HG02678 (cell line): Measurements from ENCODE around the gene MYH7B.

Source experiments
- ATAC-seq: cut with Tn5 transposase; IDR thresholded peaks from one replicate; pipeline ENCODE4 v1.9.1; 2021; ENCODE audit warnings: mild to moderate bottlenecking, moderate library complexity; ENCODE audit not compliant: unreplicated experiment

The MYH7B gene

GRCh38 chr20:34990231-34990630 is 34.6 kb downstream of the MYH7B start:
- no peak for ATAC-seq

GRCh38 chr20:34990661-34991214 is 35.1 kb downstream of the MYH7B start:
- ATAC-seq = no peak

- no peak for ATAC-seq
These were observed 37.2 kb downstream of the MYH7B start for GRCh38 chr20:34992751-34993417.

- ATAC-seq = no peak
These were observed 38.4 kb downstream of the MYH7B start for GRCh38 chr20:34993941-34994508.

GRCh38 chr20:34994509-34995131 is 39.0 kb downstream of the MYH7B start:
- no peak for ATAC-seq

GRCh38 chr20:34995192-34995591 is 39.5 kb downstream of the MYH7B start:
- ATAC-seq = no peak

GRCh38 chr20:34995696-34996095 is 40.0 kb downstream of the MYH7B start:
- no peak for ATAC-seq

- ATAC-seq = no peak
These were observed 40.8 kb downstream of the MYH7B start for GRCh38 chr20:34996243-34997028.

- no peak for ATAC-seq
These were observed 41.5 kb downstream of the MYH7B start for GRCh38 chr20:34997131-34997561.

GRCh38 chr20:34997774-34998173 is 42.1 kb downstream of the MYH7B start:
- no peak for ATAC-seq

GRCh38 chr20:34998331-34998950 is 42.8 kb downstream of the MYH7B start:
- ATAC-seq = no peak

- no peak for ATAC-seq
These were observed 43.4 kb downstream of the MYH7B start for GRCh38 chr20:34999021-34999451.

GRCh38 chr20:34999782-35000181 is 44.1 kb downstream of the MYH7B start:
- no peak for ATAC-seq

GRCh38 chr20:35000311-35000921 is 44.7 kb downstream of the MYH7B start:
- no peak for ATAC-seq

- ATAC-seq = no peak
These were observed 45.4 kb downstream of the MYH7B start for GRCh38 chr20:35000922-35001595.

GRCh38 chr20:35001596-35002362 is 46.1 kb downstream of the MYH7B start:
- no peak for ATAC-seq

- ATAC-seq = no peak
These were observed 47.0 kb downstream of the MYH7B start for GRCh38 chr20:35002426-35003210.
